MV-4-11 (cell line): ENCODE results near the gene NAXE.
A peak's percentile ranks its signal among the peaks of the same experiment; 100 is the strongest.

ENCODE experiments used
- DNase-seq: peaks from one replicate; lab custom pipeline; 2025; lab: John Stamatoyannopoulos, UW

NAXE gene

DNA sequence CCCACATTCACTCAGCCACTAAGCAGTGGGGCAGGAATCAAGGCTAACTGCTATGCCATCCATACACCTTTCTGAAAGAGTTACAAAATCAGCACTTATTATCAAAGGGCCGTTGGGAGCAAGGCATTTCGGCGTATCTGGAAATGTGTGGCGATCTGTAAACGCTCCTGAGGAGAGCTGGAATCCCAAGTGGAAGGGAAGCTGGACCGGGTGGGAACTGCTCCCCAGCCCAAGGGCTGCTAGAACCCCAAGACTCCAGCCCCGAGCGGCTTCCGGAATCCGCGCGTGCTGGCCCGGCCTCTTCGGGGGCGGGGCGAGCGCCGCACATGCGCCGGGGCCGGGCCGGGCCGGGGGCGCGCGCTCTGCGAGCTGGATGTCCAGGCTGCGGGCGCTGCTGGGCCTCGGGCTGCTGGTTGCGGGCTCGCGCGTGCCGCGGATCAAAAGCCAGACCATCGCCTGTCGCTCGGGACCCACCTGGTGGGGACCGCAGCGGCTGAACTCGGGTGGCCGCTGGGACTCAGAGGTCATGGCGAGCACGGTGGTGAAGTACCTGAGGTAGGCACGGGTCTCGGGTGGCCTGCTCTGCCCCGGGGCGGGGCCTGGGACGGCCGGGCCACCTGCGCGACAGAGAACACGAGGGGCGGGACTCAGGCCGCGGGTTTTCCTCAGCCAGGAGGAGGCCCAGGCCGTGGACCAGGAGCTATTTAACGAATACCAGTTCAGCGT, at the start of gene NAXE:
TSS of gene NAXE (plus strand) at position 345 of the 726 bp plus-strand sequence. CDS start at position 374, 29 bp downstream.
- DNase-seq: peak; percentile 35

DNA sequence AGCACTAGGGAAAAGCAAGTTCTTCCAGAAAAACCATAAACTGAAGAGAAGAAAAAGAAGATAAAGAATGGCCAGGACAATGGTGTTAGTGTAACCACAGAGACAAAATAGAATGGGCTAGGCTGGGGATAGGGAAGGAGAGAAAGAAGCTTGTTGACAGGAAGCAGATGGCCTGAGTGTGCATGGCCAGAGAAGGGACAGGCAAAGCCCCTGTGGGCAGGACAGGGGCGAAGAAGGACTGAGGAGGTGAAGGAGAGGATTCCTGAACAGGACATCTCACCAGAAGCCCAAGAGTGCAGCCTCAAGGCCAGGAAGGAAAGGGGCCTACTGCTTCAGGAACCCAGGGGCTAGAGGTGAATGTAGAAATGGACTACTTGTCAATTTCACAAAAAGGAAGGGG, 48.5 kb upstream of the NAXE start:
- no peak for DNase-seq

DNA sequence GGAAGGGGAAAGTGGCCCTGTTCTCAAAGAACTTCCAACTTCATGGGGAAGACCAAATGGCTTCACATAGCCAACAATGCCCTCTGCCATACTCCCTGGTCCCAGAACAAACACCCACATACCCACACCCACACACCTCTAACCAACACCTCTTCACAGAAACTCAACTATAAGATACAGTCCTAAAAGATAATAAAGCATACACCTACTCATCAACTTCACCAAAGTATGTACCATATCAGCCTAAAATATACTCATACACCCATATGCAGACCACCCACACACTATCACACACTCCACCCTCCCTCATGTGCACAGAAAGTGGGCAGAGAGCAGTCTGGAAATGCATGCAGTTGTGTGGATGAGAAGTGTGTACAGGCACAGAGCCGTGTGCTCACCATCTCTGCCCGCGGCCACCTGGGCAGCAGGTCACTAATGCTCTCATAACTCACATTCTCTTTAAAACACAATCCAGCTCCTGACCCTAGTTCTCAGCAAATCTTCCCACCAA, 46.9 kb upstream of the NAXE start:
- no peak for DNase-seq

DNA sequence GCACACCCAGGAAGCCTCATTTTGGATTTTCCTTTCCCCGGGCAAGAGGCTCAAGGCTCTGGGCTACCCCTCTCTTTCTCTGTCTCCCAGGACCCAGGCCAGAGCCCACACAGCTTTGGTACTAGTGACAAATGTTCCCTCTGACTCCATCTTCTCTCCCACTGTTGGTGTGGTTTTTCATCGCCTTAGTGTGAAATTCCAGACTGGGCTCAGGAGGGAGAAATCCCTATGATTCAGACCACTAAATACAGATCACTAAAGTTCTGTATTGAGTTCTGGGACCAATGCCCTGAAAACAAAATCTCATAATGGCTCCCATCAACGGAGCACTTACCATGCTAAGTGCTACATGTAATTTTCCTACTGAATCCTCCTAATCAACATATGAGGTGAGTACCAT, 45.3 kb upstream of the NAXE start:
- no peak for DNase-seq

DNA sequence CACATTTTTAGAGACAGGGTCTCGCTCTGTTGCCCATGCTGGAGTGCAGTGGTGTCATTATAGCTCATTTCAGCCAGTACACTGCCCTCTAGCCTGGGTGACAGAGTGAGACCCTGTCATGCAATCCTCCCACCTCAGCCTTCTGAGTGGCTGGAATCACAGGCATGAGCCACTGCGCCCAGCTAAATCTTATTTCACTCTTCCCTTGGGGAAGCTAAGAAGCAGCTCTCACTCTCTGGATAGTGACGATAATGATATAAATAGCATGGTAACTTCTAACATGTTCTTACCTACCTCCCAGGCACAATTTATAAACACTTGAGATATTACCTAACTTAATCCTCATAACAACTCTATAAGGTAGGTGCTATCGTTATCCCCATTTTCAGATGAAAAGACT, 44.1 kb upstream of the NAXE start:
- DNase-seq: no peak

DNA sequence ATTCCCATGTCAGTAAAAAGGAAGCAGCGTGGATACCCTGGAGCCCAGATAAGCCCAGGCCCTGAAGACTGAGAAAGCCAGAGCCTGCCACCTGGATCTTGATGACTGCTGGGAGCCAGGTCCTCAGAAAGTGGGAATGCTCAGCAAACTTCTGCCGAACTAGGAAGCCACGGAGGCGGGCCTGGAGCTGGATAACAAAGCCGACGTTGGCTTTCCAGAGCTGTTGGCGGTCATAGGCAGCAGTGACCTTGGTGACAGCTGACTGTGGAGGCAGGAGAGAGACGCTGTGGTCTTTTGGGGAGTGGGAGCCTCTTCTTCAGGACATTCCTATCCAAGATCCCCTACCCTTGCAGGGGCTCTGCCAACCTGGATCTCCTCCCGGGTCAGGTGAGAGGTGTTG, 43.6 kb upstream of the NAXE start:
- no peak for DNase-seq

DNA sequence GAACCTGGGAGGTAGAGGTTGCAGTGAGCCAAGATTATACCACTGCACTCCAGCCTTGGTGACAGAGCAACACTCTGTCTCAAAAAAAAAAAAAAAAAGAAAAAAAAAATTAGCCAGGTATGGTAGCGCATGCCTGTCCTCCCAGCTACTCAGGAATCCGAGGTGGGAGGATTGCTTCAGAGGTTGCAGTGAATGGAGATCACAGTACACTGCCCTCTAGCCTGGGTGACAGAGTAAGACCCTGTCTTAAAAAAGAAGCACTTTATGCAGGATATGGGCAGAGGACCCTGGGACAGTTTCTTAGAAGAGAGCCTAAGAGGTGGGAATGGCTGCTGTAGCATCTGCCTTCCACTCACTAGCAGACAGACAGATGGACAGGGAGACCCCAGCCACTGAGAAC, 42.2 kb upstream of the NAXE start:
- DNase-seq: no peak

DNA sequence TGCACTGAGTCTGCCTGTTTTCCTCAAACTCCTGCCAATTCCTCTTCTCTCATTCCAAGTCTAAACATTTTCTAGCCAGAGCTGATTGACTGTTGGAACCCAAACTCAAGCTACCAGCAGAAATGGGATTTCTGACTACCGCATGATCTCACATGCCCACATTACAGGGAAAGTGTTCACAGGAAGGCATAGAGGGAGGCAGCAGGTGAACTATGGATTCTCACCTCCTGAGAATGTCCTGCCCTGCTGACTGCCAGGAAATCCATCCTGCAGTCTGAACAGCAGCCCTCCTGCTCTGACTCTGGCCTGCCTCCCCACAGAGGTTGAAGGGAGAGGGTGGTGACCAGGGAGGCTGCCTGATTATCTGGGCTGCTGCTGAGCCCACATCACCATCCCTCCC, 41.7 kb upstream of the NAXE start:
- no peak for DNase-seq

DNA sequence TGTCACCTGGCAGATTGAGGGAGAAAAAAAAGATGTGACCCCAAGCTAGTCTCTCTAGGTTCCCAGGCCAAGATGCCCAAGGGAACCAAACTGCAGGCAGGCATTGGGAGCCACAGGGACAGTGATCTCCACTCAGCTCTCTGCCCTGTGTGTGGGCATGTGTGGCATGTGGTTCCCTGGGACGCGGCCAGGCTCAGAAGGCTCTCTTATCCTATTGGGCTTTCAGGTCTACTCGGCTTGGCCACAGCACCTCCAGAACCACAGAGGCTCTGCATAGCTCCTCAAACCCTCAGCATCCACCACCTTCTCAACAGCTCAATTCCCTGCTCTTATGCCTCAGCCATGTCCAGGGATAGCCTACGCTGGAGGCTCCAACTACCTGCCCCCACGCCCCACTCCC, 41.2 kb upstream of the NAXE start:
- no peak for DNase-seq

DNA sequence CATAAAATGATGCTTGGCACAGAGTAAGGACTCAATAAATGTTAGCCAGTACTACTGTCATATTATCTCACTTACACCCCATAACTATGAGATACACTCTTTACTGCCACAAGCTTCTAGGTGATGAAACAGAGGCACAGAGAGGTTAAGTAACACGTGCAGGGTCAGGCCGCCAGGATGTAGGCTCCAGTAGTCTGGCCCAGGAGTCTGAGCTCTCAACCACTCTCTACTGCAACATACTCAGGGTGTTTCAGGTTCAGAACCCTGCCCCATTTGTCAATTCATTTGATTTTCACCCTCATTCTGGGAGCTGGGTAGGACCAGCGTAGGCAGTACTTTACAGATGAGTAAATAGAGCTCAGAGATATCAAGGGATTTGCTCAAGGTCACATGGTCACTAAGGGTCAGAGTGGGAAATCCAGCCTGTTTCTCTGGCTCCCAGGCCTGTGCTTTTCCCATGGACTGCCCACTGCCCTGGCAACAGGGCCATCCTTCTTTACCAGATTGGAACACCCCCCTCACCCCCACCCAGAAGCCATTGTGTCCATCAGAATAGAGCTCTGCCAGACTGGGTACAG, 40.4 kb upstream of the NAXE start:
- no peak for DNase-seq

DNA sequence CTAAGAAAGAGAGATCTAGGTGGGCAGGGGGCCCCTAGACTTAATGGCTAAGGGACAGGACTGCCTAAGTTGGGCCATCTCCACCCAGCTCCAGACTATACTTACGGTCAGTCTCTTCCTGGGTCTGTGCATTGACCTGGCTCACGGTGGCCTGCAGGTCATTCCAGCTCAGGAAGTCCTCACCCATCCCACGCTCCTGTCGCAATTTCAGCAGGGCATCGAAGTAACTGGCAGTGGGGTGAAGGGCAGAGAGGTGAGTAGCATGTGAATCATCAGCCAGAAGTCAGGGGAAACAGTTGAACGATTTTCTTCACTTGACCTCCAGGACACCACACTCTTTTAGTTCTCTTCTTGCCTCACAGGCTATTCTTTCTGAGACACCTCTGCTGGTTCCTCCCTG, 39.7 kb upstream of the NAXE start:
- DNase-seq: peak; percentile 32

DNA sequence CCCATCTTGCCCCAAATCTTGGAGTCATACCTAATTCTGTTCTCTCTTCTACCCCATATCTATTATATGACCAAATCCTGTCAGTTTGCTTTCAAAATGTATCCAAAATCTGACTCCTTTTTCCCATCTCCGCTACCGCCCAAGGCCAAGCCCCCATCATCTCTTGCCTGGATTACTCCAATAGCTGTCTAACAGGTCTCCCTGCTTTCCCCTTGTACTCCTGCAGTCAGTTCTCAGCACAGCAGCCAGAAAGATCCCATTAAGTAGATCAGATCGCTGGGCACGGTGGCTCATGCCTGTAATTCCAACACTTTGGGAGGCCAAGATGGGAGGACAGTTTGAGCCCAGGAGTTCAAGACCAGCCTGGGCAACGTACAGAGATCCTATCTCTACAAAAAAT, 39.1 kb upstream of the NAXE start:
- DNase-seq: no peak

DNA sequence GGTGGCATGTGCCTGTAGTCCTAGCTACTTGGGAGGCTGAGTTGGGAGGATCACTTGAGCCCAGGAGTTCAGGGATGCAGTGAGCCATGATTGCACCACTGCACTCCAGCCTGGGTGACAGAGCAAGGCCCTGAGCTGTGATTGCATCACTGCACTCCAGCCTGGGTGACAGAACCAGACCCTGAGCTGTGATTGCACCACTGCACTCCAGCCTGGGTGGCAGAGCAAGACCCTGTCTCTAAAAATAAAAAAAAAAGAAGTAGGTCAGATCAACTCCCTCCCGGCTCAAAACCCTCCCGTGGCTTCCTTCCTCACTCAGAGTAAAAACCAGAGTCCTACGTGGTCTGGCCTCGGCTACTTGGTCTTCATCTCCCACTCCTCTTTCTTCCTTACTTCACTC, 38.6 kb upstream of the NAXE start:
- DNase-seq: peak; percentile 96

DNA sequence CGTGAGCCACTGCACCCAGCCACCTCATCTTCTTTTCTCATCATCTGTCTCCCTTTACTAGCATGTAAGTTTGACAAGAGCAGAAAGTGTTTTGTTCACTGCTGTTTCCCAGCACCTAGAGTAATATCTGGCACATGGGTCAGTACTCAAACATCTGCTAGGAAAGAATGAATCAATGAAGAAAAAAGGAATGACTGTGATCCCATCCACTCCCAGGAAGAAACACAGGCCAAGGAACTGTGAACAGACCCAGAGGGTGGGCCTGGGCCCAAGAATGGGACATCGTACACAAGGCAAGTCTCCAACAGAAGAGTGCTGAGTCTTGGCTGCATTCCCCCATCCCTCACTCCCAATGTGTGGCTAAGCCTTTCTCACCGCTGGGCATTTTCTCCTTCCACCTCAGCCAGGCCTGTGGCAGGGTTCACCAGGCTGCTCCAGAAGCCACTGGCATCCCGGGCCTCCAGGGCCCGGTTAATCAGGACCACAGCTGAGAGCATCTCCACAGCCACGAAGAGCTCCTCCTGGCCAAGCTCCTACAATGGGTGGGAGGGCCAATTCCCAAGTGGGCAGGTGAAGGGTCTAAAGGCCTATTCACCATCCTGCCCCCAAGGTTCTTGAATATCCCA, 37.6 kb upstream of the NAXE start:
- no peak for DNase-seq

DNA sequence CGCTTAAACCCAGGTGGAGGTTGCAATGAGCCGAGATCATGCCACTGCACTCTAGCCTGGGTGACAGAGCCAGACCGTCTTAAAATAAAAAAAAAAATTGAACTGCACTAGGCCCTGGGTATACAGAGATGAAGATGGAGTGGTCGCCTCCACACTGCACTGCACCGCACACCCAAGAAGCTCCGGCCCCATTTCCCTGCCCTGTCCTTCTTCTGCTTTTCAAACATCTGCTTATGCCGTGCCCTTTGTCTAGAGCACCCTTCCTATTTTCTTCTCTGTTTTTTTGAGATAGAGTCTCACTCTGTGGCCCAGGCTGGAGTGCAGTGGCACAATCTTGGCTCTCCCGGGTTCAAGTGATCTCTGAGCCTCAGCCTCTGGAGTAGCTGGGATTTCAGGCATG, 36.6 kb upstream of the NAXE start:
- no peak for DNase-seq

DNA sequence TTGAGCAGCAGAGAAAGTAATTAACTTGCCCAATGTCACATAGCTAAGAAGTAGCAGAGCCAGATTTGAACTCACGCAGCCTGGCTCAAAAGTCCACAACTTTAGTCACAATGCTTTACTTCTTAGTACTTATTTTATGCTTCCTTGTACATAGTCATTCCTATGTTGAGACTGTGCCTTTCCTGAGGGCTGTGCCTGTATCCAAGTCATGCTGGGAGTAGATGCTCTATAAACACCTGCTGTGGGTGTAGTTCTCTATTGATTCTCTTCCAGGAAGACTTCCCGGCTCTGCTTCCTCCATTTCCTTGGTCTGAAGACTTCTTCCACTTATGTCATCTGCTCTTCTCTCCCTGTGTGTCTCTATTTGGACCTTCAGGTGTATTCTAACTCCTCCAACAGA, 35.9 kb upstream of the NAXE start:
- no peak for DNase-seq

DNA sequence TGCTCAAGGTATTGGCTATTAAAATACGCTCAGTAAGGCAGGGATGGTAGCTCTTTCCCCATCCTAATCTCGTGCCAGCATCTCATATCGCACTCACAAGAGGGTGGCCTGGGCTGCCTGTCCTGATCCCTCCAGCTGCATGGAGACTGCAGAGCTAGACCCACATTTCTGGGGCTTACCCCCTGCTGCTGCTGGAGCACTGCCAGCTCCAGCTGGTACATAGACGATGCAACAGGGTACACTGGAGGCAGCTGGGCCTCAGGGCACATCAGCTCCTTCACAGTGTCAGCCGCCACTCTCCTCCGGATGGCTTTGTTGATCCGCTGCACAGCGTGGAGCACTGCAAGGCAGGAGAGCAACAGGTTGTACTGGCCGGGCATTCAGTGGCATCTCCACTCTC, 35.2 kb upstream of the NAXE start:
- DNase-seq: no peak

DNA sequence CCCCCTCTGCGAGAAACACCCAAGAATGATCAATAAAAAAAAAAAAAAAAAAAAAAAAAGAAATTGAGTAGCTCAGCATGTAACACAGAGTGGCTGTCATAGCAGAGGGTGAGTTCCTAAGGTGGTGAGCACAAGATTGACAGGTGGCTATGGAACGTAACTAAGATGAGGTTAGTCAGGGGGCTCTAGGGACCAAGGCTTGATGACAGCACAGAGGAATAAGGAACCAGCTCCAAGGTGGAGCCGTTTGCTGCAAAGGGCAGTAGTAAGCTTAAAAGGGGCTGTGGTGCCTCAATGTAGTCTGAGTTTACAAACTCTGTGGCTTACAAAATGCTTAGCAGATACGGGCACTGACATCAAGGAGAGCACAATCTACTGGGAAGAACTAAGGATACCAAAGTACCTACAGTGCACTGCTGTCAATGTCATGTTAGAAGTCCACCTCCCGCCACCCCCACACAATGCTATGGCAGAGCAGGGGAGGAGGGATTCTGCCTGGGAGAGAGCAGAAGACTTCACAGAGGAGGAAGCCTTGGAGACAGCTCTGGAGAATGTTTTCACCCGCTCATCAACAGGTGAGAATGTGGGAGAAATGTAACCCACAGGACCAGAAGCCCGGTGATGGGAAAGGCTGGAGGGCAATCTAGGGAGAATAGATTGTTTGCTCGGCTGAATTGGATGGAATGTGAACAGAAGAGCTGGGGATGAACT, 32.3 kb upstream of the NAXE start:
- no peak for DNase-seq

DNA sequence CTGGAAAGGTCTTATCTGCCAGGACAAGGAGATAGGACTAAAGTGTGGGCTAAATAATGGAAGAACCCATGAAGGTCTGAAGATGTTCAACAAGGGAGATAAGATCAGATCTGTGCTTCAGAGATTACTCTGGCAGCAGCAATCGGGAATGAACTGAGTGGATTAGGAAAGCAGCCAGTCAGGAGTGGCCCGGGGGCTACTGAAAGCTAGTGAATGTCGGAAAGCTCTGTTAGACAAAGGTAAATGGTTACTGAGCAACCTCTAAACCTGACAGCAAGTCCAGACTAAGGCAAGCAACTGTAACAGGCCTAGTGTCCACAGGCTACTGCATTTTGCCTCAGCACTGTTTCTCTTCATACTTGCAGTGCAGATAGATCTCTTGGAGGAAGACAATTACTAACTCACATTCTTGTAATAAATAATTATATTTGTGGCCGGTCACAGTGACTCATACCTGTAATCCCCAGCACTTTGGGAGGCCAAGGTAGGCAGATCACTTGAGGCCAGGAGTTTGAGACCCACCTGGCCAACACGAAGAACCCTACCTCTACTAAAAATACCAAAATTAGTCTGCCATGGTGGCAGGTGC, 31.7 kb upstream of the NAXE start:
- DNase-seq: no peak

DNA sequence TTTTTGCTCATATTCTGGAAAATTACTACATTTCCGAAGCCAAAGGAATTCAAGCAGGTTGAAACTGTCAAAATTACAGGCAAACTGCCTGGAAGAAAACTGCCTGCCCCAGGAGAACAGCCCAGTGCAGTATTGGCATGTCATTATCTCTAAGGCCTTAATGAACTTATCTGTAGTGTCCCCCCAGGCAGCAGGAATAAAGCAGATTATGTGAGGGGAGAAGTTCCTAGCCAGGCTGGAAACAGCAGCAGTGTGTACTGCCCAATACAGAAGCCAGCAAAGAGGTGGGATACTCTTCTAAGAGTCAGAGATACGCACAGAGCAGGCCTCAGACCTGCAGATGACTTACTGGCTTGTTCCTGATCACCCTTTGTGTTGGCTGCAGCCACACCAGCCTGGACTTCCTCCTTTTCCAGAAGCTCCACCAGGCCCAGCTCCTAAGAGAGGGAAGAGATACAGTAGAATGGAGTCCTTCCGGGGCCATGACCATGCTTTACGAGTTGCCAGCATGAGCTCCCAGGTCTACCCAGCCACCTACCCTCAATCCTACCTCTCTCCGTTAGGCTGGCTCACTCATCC, 30.9 kb upstream of the NAXE start:
- no peak for DNase-seq

DNA sequence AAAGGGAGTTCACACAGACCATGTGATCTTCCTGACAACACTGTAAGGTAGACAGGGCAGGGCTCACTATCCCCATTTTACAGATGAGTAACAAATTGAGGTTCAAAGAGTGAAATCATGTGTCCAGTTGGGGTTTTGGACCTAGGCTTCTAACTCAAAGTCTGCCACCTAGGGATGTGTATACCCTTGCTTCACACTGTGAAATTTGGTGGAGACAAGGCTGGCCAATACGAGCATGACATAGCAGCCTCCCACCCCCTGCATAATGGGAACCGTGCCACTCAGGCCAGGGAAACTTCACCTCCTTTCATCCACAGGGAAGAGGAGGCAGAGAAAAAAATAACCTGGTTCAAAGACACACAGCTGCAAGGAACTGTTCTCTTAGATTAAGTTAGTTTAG, 26.1 kb upstream of the NAXE start:
- no peak for DNase-seq

DNA sequence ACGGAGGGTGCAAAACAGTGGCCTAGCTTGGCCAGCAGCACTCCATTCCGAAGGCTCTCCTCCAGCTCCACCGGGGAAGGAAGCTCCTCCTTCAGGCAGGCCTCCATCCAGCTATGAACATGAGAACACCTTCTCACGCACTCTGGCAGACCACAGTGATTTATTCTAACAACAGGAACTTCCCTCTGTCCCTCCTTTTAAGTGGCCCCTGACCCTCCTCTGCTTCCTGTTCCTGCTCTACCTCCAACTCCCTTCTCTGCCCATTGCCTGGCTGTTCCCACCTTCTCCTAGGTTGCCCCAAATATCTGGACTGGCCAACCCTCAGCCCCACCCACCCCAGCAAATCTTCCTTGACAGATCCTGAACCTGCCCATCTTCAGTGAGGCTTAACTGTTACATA, 25.1 kb upstream of the NAXE start:
- no peak for DNase-seq
